HG02763 (cell line): ENCODE data around the gene SORL1.

ENCODE experiments used
- ATAC-seq: cut with Tn5 transposase; IDR thresholded peaks from one replicate; pipeline ENCODE4 v1.9.1; 2021; ENCODE audit warnings: mild to moderate bottlenecking, moderate library complexity; ENCODE audit not compliant: unreplicated experiment

Gene SORL1

DNA sequence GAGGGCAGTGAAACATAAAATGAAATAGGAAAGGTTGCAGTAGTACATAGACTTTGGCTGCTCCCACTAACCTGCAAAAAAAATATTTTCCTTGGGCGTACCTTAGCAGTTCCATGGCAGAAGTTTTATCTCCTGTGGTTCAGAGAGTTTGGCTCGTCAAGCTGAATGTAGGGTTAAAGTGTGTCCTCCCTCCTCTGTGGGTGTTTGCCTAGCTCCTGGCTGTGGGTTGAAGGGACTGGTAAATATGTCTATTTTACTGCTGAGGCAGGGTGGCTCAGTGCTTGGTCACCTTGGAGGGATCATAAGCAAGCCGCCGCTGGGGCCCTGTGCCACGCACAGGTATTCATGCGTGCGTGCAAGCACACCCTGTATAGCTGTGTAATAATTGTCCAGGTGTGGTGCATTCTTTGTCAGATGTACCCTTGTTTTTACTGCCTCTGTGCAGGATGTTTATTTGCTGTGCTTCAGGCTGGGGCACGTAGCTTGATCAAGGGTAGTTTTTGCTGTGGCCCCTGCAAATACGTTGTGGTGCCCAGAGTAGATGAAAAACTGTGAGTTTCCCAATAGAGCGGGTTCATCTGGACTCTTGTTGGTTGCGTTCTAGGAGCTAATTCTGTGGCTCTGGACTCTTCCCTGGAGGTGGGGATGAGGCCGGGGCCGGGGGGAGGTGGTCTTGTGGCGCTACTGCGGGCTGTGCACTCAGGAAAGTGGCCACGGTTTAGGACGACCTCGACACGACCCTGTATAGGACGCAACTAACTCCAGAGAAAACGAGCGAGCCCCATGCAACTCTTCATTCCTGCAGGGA lies 732 bp upstream of the SORL1 start:
- peak; percentile 1 for ATAC-seq

DNA sequence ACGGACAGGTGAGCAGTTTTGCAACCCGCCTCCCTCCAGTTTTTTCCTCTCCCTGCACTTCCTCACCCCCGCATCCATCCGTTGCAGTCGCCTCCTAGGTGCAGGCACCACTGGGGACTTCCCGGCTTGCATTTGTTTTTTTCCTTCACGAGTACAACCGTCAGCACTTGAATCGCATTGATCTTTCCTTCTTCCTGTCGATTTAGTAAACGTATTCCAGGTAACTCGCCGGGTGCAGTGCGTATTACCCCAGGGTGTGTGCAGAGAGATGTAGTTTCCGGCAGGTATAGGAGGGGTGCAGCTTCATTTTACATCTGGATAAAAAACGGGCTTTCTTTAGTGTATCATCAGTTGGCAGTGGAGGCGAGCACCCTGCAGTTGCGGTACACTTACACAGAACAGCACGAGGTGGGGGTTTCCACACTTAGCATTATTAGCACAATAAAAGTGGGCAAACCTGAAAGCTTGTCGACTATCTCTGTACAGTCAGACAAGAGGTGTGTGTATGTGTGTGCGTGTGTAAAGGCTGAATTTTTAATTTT lies 566 bp downstream of the SORL1 start, which contains the start of gene SORL1-AS1:
SORL1-AS1 (minus strand) TSS at position 359 of the 542 bp plus-strand sequence.
- peak; percentile 15 for ATAC-seq

DNA sequence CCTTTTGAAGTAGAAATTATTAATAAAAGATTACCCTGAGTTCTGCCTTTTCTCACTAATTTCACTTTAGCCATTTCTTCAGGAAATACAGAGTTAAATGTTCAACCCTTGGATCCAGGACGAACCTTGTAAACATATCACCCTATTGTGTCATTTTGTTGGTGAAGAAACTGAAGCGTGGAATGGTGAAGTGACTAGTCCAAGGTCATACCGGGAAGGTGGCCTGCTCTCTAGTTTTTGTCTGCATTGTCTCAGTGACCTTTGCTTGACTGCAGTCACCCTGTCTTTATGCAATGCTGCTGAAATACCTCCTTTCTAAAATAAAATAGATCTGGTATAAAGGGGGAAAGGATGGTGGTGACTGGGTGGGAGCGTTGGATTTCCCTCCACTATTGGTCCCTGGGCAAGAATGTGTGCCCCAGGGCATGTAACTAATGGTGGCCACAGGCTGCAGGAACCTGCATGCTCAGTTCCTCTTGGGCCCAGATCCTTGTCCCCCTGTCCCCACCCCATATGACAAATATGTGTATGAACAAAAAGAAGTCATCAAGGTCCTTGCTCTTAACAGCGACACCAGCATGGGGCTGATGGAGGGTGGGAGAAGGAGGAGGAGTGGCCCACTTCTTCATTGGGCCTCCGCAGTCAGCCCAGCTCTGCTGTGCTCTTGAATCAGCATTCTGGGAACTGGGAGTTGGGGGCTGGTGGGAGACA lies 1.6 kb downstream of the SORL1 start:
- ATAC-seq = no peak

DNA sequence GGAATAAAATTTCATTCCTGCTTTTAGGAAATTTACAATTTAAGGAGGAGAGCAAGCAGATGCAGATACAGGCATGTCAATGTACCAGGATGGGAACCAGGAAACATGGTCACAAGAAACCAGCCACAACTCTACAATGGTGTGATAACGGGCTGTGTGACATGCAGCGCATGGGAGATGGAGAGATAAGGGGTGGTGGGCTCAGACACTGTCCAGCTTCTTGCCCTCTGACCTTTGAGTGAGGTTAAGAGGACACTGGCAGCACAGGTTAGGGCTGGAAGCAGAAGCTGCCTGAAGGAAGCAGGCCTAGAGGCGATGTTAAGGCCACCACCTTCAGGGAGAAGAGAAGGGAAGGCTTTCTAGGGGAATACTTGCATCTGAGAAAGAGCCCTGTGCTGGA lies 3.0 kb downstream of the SORL1 start:
- ATAC-seq = no peak

DNA sequence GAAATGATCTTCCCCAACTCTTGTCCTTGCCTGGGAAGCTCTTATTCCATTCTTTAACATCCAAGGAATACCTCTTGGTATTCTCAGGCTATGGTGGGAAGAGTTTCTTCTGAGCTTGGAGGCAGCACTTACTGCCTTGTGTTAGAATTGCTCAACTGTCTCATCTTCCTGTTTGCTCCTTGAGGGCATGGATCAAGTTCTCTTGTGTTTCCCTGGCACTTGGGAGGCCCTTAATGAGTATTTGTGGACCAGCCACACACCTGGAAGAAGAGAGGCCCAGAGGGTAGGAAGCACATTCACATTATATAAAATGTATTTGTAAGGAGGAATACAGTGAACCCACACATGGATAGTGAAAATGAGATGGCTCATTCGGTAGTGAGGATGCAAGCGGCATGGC lies 4.0 kb downstream of the SORL1 start:
- ATAC-seq = no peak

DNA sequence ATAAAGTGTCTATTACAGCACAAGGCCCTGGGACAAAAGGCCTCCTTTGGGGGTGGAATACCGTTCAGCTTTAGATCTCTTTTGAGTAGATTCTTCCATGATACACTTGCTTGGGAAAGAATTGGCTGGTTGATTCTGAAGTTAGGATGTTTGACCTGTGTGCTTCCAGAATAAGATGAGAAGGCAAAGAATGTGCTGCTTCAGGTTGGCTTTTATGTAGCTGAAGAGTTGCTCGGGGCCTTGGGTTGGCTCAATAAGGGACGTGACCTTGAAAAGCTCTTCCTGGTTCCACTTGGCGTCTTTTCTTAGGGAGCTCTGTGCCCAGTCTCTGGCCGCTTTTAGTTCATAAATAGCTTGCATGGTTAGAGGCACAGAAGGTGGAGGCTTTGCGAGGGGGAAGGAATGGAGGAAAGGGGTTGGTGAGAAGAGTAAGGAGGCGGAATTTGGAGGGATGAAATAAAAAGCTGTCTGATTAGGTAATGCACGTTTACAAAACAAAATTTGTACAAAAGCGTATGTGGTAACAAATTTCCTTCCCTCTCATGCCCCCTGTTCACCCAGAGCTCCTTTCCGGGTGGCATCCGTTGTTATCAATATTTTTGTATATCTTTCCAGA lies 4.8 kb downstream of the SORL1 start:
- ATAC-seq = no peak

DNA sequence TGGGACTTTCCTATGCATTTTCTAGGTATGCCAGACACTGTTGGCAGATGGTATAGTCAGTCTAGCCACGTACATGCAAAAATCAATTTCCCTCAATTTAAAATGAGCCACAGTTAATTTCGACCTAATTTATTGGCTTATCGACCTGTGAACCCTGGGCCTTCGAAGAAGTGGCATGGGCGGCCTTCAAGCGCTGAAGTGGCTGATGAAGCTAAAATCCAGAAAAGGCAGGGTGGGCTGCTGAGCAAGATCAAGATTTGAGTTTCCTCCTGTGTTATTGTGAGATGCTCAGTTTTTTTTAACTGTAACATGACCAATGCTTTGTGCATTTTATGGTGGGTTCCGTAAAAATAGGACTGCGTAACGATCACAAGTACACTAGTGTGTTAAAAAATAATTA lies 6.4 kb downstream of the SORL1 start:
- no peak for ATAC-seq

DNA sequence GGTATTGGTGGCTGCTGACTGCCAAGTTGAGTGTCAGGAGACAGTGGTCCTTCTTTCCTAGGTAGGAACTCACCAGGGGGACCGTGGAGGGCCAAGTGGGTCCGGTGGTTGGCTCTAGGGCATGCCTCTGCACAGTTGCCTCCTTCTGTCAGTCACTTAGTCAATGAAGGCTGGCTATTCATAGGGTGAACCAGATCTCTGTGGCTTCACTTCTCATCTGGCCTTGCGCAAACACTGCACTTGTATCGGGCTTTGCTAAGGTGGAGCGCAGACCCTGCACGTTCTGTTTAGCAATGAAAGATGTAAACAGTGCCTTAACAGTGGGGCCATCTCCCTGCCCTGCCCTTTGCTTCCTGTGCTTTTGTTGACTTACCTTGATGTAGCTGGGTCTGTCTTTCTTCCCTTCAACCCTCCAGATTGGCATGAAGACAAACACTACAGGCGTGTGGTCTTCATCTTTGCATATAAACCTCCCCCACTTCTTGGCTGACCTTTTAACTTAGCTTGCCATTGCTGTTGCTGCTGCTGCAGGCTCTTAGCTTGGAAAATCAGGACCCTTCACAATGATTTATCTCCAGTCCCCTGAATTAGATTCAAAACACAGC lies 7.4 kb downstream of the SORL1 start:
- no peak for ATAC-seq

DNA sequence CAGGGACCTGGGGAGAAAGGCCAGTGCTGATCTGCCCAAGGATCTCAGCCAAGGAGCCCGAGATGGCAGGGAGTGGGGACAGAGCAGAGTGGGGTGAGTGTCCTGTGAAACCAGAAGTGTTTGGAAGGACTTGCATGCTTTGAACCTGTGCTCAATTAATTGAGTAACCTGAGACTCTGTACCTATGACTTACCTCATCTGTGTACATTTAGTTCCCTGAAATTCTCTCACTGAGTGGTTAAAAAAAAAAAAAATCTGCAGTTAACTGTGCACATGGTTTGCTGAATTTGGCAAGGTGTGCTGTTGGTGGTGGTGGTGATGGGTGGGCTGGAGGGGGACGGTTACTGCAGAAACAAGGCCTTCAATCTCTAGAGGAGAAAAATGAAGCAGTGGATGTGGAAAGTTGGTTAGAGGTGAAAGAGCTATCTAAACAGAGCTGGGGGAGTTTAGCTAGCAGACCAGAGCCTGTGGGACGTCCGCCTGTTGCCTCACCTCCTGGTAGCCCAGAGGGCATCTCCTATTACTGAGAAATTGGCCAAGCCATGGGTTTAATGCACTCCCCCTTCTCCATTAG lies 8.9 kb downstream of the SORL1 start:
- no peak for ATAC-seq

DNA sequence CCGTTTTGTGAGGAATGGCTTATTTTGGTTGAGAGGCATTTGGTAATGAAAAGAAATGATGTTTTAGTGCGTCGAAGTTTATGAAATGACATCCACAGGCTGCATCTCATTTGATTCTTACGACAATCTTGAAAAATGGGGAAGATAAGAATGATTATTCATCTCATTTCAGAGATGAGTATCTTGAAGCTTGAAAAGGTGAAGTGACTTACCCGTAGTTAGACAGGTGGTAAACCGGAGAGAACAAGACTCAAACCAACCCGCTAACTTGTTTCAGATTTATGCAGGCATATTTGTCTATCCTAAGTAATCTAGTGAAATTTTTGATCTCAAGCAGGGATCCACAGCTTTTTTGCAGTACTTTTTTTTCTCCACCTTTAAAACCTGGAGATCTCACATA lies 9.7 kb downstream of the SORL1 start:
- no peak for ATAC-seq

DNA sequence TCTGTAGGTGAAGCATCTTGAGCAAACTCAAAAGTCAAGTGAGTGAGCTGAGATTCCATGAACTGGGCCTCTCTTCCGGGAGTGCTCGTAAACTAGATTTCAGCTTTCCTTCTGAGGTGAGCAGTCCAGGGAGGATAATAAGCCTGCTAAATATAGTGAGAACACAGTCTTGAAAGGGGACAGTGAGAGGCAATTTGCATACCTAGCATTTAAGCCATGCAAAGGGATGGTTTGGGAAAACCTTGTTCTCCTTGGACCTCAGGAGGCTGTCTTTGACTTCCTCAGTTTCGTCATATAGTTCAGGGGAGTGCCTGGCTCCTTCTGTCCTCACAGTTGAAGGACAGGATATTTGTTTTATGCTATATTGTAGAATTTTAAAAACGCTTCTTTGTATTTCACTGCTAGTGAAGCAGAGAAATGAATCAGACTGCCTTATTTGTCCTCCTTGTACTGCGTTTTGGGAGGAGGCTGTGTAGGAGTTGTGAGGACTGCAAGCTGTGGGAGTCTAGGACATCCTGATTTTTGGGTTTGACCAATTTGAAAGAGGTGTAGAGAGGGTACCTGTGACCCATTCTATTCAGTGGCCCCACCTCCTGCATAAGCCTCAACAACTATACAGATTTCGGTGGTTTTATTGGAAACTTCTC lies 11.7 kb downstream of the SORL1 start:
- no peak for ATAC-seq

DNA sequence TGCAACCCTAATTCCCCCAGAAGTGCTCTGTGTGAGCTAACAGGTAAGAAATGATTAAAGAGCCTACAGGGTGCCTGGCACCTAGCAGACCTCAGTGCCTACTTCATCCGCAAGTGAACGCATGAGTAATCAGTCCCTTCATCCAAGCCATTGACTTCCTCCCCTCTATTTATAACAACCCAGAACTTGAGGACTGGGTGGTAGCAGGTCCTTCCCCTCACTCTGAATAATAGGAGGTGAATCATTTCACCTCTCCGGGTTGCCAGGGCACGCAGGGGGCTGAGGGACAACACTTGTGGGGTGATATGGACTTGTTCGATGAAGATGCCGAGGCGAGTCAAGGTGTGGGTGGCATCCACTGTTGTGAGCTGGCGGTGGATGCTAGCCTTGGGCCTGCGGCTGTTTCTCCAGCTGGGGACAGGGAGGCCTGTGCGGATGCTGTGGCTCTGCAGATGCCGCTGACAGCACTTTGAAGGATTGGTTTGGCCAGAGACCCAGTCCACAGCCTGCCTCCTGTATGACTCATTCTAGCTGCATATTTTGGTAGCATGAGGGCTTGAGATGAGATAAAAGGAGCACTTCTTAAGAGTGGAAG lies 12.3 kb downstream of the SORL1 start:
- ATAC-seq = peak; percentile 31

DNA sequence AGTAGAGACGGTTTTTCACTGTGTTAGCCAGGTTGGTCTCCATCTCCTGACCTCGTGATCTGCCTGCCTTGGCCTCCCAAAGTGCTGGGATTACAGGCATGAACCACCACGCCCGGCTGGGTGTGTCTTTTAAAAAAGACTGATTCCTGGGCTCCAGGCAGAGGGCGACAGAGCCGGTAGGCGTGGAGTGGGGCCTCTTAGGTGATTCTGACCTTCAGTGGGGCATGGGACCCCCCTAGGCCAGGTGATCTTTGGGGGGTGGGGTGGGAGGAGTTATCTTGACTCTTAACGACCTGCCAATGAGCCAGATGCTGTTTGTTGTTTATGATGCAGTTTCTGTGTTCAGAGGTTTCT lies 13.6 kb downstream of the SORL1 start:
- ATAC-seq = no peak

DNA sequence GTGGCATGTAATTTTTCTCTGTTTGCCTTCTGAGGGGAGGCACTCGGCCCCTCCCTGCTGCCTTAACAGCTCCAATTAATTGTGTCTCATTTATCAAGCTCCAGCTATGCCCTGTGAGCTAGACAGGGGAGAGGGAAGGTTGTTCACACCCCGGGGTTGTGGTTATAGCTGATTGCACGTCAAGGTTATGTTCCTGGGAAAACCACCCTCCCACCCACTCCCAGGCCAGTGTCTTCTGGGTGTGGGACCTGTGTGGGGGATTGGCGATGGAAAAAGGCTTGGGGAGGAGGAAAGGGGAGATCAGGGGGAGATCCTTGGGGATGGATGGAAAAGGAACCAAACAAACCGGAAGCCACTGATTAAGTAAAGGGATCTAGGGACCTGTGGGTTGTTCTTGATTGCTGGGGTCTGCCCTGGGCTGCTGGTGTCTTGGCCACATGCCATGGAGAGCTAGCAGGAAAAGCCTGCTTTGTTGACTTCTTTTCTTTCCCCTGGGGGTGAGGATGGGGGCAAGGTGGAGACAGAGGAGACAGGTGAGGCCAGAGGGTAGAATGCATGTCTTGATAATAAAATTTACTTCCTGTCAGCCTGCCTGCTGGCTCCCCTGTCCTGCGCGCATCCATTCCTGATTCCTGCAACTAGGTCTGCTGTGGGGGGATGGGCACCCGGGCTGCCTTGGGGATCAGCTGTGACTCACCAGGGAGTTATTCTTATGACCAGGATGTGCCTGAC lies 14.1 kb downstream of the SORL1 start:
- ATAC-seq = no peak

DNA sequence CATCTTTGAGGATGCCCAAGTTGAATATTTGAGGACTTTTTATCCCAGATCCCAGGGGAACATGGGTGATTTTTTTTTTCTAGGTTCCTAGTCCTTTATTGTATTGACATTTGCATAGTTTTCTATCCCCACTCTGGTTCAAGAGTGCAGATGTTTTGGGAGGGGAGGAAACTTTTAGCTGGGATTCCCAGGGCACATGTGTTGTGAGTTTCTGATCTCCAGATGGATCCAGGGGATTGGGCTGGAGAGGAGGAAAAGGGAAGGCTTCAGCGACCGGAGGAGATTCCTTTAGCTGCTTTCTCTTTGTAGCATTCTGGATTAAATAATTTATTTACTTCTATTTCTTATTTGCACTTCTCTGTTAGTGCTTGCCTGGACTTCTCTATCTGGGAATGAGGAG lies 15.4 kb downstream of the SORL1 start:
- ATAC-seq = no peak

DNA sequence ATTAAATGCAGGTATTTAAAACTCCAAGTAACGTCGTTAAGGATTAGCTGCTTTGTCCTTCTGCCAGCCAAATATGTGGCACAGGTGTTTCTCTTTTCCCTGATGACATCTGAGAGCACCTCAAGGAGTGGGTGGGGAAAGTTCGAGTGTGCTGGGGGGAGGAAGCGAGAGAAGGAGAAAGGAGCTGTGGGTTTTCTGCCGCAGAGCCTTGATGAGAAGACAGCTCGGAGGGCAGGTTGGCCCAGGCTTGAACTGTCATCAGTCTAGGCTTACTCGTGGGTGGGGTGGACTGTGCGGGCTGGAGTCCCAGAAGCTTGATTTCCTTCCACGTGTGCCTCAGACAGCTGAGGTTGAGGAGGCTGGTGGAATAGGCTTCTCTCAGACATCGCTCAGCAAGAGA lies 15.9 kb downstream of the SORL1 start:
- ATAC-seq = peak; percentile 69

DNA sequence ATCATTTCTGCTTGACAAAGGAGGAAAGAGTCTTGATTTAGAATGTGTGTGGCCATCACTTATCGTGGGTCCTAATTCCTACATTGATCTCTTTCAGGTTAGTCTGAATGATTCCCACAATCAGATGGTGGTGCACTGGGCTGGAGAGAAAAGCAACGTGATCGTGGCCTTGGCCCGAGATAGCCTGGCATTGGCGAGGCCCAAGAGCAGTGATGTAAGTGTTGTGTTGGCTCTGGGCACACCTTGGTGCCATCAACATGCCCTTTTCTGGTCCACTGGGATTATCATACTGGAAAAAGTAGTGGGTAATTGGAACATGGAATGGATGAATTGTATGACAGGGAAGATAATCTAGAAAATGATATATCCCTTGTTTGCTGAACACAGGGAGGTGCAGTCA lies 17.8 kb downstream of the SORL1 start:
- no peak for ATAC-seq

DNA sequence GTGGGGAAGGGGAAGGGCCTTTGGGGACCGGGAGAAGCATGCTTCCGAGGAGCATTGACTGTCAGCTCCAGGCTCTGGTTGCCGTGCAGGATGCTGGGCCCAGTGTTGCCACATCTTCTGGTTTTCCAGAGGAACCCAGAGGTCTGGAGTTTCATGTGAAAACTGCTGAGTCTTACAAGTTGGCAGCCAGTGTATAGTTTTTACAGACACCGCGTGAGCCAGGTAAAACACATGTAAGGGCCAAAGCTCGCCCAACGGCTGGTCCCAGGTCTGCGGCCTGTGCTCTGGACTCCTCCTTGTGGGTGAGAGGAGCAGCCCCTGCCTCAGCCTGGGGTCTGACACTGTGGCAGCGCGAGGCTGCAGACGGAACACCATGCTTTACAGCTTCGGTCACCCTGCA lies 19.1 kb downstream of the SORL1 start:
- ATAC-seq = no peak

DNA sequence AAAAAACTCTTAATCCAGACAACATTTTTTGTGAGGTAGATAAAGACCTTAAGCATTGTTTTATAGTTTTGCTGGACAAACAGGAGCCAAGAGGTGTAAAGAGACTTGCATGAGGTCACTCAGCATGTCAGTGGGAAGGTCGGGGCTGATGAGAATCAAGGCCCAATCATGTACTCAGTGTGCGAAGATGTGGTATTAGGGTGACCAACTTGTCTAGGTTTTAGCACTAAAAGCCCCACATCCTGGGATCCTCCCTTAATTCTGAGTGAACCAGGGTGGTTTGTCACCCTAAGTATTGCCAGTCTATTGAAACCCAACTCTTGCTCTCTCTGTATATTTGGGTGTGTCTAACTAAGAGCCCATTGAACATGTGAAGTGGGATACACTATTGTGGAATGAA lies 20.2 kb downstream of the SORL1 start:
- ATAC-seq = no peak
